Nephron progenitor cell (in vitro differentiated cells): ENCODE data around the gene LILRB2.

Experiments
- DNase-seq: peaks from one replicate; pipeline ENCODE4 v3.0.0; 2021
- H3K27ac Mint-ChIP-seq: 2 replicates; pipeline ENCODE4 v1.8.0; 2021; ENCODE audit warnings: mild to moderate bottlenecking, moderate library complexity, mixed read lengths
- H3K27me3 Mint-ChIP-seq: 2 replicates; pipeline ENCODE4 v1.8.0; 2021; ENCODE audit warnings: mild to moderate bottlenecking, low read depth, mixed read lengths; ENCODE audit not compliant: poor library complexity
- H3K36me3 Mint-ChIP-seq: 2 replicates; pipeline ENCODE4 v1.8.0; 2021; ENCODE audit warnings: low read depth, mixed read lengths
- H3K4me1 Mint-ChIP-seq: 2 replicates; pipeline ENCODE4 v1.8.0; 2021; ENCODE audit warnings: mixed read lengths
- H3K4me3 Mint-ChIP-seq: 2 replicates; pipeline ENCODE4 v1.8.0; 2021; ENCODE audit warnings: mild to moderate bottlenecking, moderate library complexity, mixed read lengths
- H3K9me3 Mint-ChIP-seq: 2 replicates; pipeline ENCODE4 v1.8.0; 2021; ENCODE audit warnings: mild to moderate bottlenecking, moderate library complexity, mixed read lengths
- CTCF ChIP-seq: fragments of 200-600 bp; sonication (generic); IDR thresholded peaks from 2 replicates; pipeline ENCODE4 v1.5.0; 2021; ENCODE audit warnings: antibody characterized with exemption

Gene LILRB2

GRCh38 chr19:54319892-54320670 lies 39.2 kb upstream of the LILRB2 start:
- no peaks in the 10 kb centered on the region for H3K4me1 Mint-ChIP-seq

GRCh38 chr19:54319049-54319448 lies 38.1 kb upstream of the LILRB2 start:
- H3K36me3 Mint-ChIP-seq: no peaks in the 10 kb centered on the region
- H3K4me1 Mint-ChIP-seq: no peaks in the 10 kb centered on the region
- no peak overlapping the region for H3K4me3 Mint-ChIP-seq
- no peak for DNase-seq
- peaks cover 8% of the 10 kb centered on the region for H3K27me3 Mint-ChIP-seq
- H3K27ac Mint-ChIP-seq: no peak overlapping the region
- H3K9me3 Mint-ChIP-seq: peaks cover 69% of the 10 kb centered on the region
- TF ChIP-seq CTCF: no peak

More at GRCh38 chr19:54319892-54320670, 39.2 kb upstream of the LILRB2 start:
- H3K27me3 Mint-ChIP-seq: peaks cover 8% of the 10 kb centered on the region
- H3K27ac Mint-ChIP-seq: no peak overlapping the region
- H3K4me3 Mint-ChIP-seq: no peak overlapping the region
- peaks cover 65% of the 10 kb centered on the region for H3K9me3 Mint-ChIP-seq
- no peak for TF ChIP-seq CTCF
- DNase-seq: no peak
- H3K36me3 Mint-ChIP-seq: no peaks in the 10 kb centered on the region

- H3K9me3 Mint-ChIP-seq: peaks cover 79% of the 10 kb centered on the region
- H3K36me3 Mint-ChIP-seq: no peaks in the 10 kb centered on the region
- H3K27me3 Mint-ChIP-seq: peaks cover 11% of the 10 kb centered on the region
- H3K4me1 Mint-ChIP-seq: no peaks in the 10 kb centered on the region
- TF ChIP-seq CTCF: no peak
- H3K4me3 Mint-ChIP-seq: no peak overlapping the region
- no peak overlapping the region for H3K27ac Mint-ChIP-seq
- DNase-seq: no peak
Observed at GRCh38 chr19:54317965-54318240, 37.0 kb upstream of the LILRB2 start.

GRCh38 chr19:54317108-54317964 lies 36.4 kb upstream of the LILRB2 start:
- no peak for TF ChIP-seq CTCF
- Mint-ChIP-seq H3K4me1 (no peaks in the 10 kb centered on the region), H3K4me3 (no peak overlapping the region), H3K27ac (no peak overlapping the region), H3K9me3 (peaks cover 80% of the 10 kb centered on the region), H3K27me3 (peaks cover 11% of the 10 kb centered on the region), H3K36me3 (no peaks in the 10 kb centered on the region)
- DNase-seq: no peak

GRCh38 chr19:54316746-54317107 lies 35.8 kb upstream of the LILRB2 start:
- DNase-seq: no peak
- no peaks in the 10 kb centered on the region for H3K4me1 Mint-ChIP-seq
- no peak for TF ChIP-seq CTCF
- peaks cover 74% of the 10 kb centered on the region for H3K9me3 Mint-ChIP-seq
- peaks cover 12% of the 10 kb centered on the region for H3K27me3 Mint-ChIP-seq
- no peak overlapping the region for H3K27ac Mint-ChIP-seq
- no peak overlapping the region for H3K4me3 Mint-ChIP-seq
- H3K36me3 Mint-ChIP-seq: no peaks in the 10 kb centered on the region
